ENCODE data around the gene HSD17B2. TPM values are rescaled to one million over a fixed set of nuclear protein-coding genes. Genes with fewer than 3 reads are reported as not detected.
"Not testable (repeated sequence)": the region's sequence is repeated elsewhere in the genome, so short reads cannot be mapped to it uniquely, and the experiment has no call there.

HSD17B2 gene
- total RNA-seq, 2 experiments from 2014 or later = not detected

DNA sequence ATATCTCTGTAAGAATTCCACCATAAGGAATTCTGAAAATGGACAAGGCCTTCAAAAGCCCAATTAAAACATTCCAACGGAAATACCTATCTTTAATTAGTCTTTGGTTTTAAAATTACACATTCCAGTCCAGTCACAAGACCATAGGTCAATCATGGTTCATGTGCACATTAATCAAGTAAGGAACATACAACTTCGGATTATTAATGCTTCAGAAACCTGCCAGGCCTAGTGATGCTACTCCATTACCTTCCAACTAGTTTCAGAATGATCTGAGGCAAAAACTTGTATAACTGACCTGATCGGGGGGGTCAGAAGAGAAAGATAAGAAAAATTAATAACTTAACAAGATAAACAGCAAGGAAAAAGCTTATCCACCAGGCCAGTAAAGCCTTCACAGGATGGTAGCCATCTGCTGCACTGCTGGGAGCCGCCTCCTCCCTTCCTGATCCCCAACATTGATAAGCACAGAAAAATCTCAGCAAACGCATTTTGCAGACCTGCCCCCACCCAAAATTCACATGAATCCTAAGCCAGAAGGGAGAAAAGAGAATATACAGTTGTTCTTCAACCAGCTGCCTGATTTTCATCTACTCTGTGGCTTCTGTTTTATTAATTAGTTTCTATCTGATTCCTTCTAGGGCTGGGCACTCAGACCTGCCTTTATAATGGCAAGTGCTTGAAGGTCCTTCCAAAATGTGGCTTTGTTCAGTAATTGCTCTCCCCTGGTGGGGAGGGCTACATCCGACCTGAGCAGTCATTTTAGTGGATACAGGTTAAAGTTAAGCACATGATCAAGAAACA lies 29.8 kb upstream of the HSD17B2 start:
- TF ChIP-seq, protein P1, sequence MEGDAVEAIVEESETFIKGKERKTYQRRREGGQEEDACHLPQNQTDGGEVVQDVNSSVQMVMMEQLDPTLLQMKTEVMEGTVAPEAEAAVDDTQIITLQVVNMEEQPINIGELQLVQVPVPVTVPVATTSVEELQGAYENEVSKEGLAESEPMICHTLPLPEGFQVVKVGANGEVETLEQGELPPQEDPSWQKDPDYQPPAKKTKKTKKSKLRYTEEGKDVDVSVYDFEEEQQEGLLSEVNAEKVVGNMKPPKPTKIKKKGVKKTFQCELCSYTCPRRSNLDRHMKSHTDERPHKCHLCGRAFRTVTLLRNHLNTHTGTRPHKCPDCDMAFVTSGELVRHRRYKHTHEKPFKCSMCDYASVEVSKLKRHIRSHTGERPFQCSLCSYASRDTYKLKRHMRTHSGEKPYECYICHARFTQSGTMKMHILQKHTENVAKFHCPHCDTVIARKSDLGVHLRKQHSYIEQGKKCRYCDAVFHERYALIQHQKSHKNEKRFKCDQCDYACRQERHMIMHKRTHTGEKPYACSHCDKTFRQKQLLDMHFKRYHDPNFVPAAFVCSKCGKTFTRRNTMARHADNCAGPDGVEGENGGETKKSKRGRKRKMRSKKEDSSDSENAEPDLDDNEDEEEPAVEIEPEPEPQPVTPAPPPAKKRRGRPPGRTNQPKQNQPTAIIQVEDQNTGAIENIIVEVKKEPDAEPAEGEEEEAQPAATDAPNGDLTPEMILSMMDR (IDR thresholded peaks at IDR 0.05) = no peak
- intact Hi-C loops (cut with micrococcal nuclease) = no loop called here
- CTCF ChIA-PET = no interaction called here
- H3K4me1 Mint-ChIP-seq (ENCODE audit: low read depth) = peaks cover 8% of the 10 kb centered on the region
- no peak overlapping the region for H3K27ac Mint-ChIP-seq
- peaks cover 36% of the 10 kb centered on the region for H3K36me3 Mint-ChIP-seq (ENCODE audit: low read depth)
- peaks cover 16% of the 10 kb centered on the region for H3K9me3 Mint-ChIP-seq
- H3K4me3 Mint-ChIP-seq = no peak overlapping the region
- no peaks in the 10 kb centered on the region for H3K27me3 Mint-ChIP-seq
- ATAC-seq (no peak), DNase-seq (no peak)
- POLR2A ChIA-PET = no interaction called here

DNA sequence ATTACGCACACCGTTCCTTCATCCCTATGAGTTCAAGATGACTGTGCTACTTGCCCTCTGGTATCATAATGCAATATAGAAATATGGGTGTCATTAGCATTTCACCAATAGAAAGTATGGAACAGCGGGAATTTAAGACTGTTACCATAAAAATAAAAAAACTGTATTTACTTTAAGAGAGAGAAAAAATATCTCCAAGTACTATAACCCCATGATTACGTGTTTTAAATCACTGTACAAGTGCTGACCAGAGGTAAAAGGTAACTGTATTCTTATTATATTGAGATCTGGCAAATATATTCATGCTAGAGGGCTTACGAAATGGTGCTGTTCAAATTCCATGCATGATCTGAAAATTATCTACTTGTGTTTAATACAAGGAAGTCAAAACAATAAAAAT lies 29.0 kb upstream of the HSD17B2 start:
- no peak overlapping the region for H3K4me3 Mint-ChIP-seq
- H3K4me1 Mint-ChIP-seq (ENCODE audit: low read depth) = peaks cover 14% of the 10 kb centered on the region
- CTCF ChIA-PET = no interaction called here
- no peak overlapping the region for H3K27ac Mint-ChIP-seq
- DNase-seq = no peak
- intact Hi-C loops (cut with micrococcal nuclease) = no loop called here
- H3K9me3 Mint-ChIP-seq = peaks cover 16% of the 10 kb centered on the region
- TF ChIP-seq, protein P1 (IDR thresholded peaks at IDR 0.05) = no peak
- H3K27me3 Mint-ChIP-seq = no peaks in the 10 kb centered on the region
- POLR2A ChIA-PET = no interaction called here
- peaks cover 42% of the 10 kb centered on the region for H3K36me3 Mint-ChIP-seq (ENCODE audit: low read depth)
- no peak for ATAC-seq

DNA sequence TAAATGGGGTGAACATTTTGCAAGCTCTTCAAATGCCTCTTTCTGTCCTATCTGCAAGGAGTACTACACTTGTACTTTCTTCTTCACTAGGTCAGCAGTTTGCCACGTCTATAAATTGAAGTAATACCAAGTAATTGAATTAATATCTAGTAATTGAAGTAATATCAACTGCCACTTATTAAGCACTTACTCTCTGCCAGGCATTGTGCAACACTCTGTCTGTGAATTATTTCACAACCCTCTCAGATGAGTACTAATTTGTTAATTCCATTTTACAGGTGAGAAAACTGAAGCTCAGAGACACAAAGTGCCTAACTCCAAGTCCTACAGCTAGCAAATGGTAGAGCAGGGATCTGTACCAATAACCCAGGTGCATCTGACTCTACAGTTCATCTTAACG lies 27.9 kb upstream of the HSD17B2 start:
- POLR2A ChIA-PET = no interaction called here
- CTCF ChIA-PET = no interaction called here
- DNase-seq = no peak
- Mint-ChIP-seq H3K4me3 (no peak overlapping the region), H3K27me3 (no peaks in the 10 kb centered on the region), H3K9me3 (peaks cover 16% of the 10 kb centered on the region), H3K36me3 (ENCODE audit: low read depth) (peaks cover 42% of the 10 kb centered on the region), H3K27ac (no peak overlapping the region), H3K4me1 (ENCODE audit: low read depth) (peaks cover 19% of the 10 kb centered on the region)
- ATAC-seq = no peak
- intact Hi-C loops (cut with micrococcal nuclease) = no loop called here
- TF ChIP-seq, protein P1 (IDR thresholded peaks at IDR 0.05) = no peak

DNA sequence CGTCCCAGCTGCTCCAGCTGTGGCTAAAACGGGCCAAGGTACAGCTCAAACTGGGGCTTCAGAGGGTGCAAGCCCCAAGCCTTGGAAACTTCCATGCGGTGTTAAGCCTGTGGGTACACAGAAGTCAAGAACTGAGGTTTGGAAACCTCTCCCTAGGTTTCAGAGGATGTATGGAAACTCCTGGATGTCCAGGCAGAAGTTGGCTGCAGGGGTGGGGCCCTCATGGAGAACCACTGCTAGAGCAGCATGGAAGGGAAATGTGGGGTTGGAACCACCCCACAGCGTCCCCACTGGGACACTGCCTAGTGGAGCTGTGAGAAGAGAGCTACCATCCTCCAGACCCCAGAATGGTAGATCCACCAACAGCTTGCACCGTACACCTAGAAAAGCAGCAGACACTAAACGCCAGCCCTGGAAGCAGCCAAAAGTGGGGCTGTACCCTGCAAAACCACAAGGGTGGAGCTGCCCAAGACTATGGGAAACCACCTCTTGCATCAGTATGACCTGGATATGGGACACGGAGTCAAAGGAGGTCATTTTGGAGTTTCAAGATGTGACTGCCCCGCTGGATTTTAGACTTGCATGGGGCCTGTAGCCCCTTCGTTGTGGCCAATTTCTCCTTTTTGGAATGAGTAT lies 26.0 kb upstream of the HSD17B2 start:
- intact Hi-C loops (cut with micrococcal nuclease) = no loop called here
- DNase-seq (no peak), ATAC-seq (no peak)
- Mint-ChIP-seq H3K9me3 (peaks cover 16% of the 10 kb centered on the region), H3K4me3 (no peak overlapping the region), H3K4me1 (ENCODE audit: low read depth) (peaks cover 19% of the 10 kb centered on the region), H3K36me3 (ENCODE audit: low read depth) (peaks cover 39% of the 10 kb centered on the region), H3K27me3 (peaks cover 4% of the 10 kb centered on the region), H3K27ac (no peak overlapping the region)
- ChIA-PET POLR2A (no interaction called here), CTCF (no interaction called here)
- TF ChIP-seq, protein P1 (IDR thresholded peaks at IDR 0.05) = no peak

DNA sequence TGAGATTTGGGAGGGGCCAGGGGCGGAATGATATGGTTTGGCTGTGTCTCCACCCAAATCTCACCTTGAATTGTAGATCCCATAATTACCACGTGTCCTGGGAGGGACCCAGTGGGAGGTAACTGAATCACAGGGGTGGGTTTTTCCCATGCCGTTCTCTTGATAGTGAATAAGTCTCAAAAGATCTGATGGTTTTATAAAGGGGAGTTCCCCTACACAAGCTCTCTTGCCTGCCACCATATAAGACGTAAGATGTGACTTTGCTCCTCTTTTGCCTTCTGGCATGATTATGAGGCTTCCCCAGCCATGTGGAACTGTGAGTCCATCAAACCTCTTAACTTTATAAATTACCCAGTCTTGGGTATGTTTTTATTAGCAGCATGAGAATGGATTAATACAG lies 25.3 kb upstream of the HSD17B2 start:
- H3K27ac Mint-ChIP-seq; H3K27me3 Mint-ChIP-seq; H3K4me3 Mint-ChIP-seq; intact Hi-C loops (cut with micrococcal nuclease); CTCF ChIA-PET; ATAC-seq; POLR2A ChIA-PET: not testable (repeated sequence)
- peaks cover 19% of the 10 kb centered on the region for H3K4me1 Mint-ChIP-seq (ENCODE audit: low read depth)
- DNase-seq = peak; percentile 12
- peaks cover 16% of the 10 kb centered on the region for H3K9me3 Mint-ChIP-seq
- H3K36me3 Mint-ChIP-seq (ENCODE audit: low read depth) = peaks cover 36% of the 10 kb centered on the region
